ENCODE measurements around the gene ATP6V0D1.
A peak's percentile ranks its signal among the peaks of the same experiment; 100 is the strongest.

Gene ATP6V0D1

GRCh38 chr16:67460961-67461360 lies 20.0 kb downstream of the ATP6V0D1 start:
- no peak for DNase-seq

GRCh38 chr16:67460168-67460567 lies 20.8 kb downstream of the ATP6V0D1 start:
- no peak for DNase-seq

GRCh38 chr16:67459861-67460150 lies 21.2 kb downstream of the ATP6V0D1 start:
- DNase-seq: no peak

GRCh38 chr16:67459066-67459860 lies 21.7 kb downstream of the ATP6V0D1 start:
- no peak for DNase-seq

GRCh38 chr16:67458121-67458641 lies 22.8 kb downstream of the ATP6V0D1 start:
- DNase-seq: no peak

- DNase-seq: no peak
Observed at GRCh38 chr16:67457611-67458010, 23.3 kb downstream of the ATP6V0D1 start.

- DNase-seq: no peak
Observed at GRCh38 chr16:67456391-67457081, 24.4 kb downstream of the ATP6V0D1 start.

- DNase-seq: no peak
Observed at GRCh38 chr16:67454852-67455251, 26.1 kb downstream of the ATP6V0D1 start.

GRCh38 chr16:67454104-67454503 lies 26.9 kb downstream of the ATP6V0D1 start:
- no peak for DNase-seq

GRCh38 chr16:67451704-67452435 lies 29.1 kb downstream of the ATP6V0D1 start:
- no peak for DNase-seq

- no peak for DNase-seq
Observed at GRCh38 chr16:67451061-67451703, 29.8 kb downstream of the ATP6V0D1 start.

- no peak for DNase-seq
Observed at GRCh38 chr16:67449739-67450138, 31.2 kb downstream of the ATP6V0D1 start.

GRCh38 chr16:67449336-67449735 lies 31.6 kb downstream of the ATP6V0D1 start:
- no peak for DNase-seq

- no peak for DNase-seq
Observed at GRCh38 chr16:67448580-67448979, 32.4 kb downstream of the ATP6V0D1 start.

GRCh38 chr16:67447508-67448076 lies 33.4 kb downstream of the ATP6V0D1 start:
- DNase-seq: peak; percentile 65

GRCh38 chr16:67446968-67447507 lies 33.9 kb downstream of the ATP6V0D1 start:
- DNase-seq: no peak

GRCh38 chr16:67445913-67446907 lies 34.7 kb downstream of the ATP6V0D1 start:
- DNase-seq: no peak

- no peak for DNase-seq
Observed at GRCh38 chr16:67445441-67445912, 35.5 kb downstream of the ATP6V0D1 start.

- no peak for DNase-seq
Observed at GRCh38 chr16:67445126-67445426, 35.9 kb downstream of the ATP6V0D1 start.

GRCh38 chr16:67444259-67445125 lies 36.5 kb downstream of the ATP6V0D1 start:
- no peak for DNase-seq
